A673 (cell line): Measurements from ENCODE around the gene ADAM12.

Source experiments
- EZH2 ChIP-seq: fragments of 200-600 bp; sonication (generic); IDR thresholded peaks from 2 replicates; pipeline ENCODE4 v1.6.1; 2017; ENCODE audit warnings: borderline replicate concordance, low read depth, mild to moderate bottlenecking, mixed read lengths, antibody characterized with exemption, low read length; ENCODE audit not compliant: poor library complexity, severe bottlenecking
- TF ChIP-seq, protein P1 (sequence below): fragments of 300-800, 200-600 bp; sonication (generic); conservative IDR thresholded peaks from 2 replicates; pipeline ENCODE4 v1.5.1; 2017; ENCODE audit warnings: low read depth, mild to moderate bottlenecking, antibody characterized with exemption, low read length, moderate library complexity, mixed read lengths

- TF ChIP-seq, protein P1, sequence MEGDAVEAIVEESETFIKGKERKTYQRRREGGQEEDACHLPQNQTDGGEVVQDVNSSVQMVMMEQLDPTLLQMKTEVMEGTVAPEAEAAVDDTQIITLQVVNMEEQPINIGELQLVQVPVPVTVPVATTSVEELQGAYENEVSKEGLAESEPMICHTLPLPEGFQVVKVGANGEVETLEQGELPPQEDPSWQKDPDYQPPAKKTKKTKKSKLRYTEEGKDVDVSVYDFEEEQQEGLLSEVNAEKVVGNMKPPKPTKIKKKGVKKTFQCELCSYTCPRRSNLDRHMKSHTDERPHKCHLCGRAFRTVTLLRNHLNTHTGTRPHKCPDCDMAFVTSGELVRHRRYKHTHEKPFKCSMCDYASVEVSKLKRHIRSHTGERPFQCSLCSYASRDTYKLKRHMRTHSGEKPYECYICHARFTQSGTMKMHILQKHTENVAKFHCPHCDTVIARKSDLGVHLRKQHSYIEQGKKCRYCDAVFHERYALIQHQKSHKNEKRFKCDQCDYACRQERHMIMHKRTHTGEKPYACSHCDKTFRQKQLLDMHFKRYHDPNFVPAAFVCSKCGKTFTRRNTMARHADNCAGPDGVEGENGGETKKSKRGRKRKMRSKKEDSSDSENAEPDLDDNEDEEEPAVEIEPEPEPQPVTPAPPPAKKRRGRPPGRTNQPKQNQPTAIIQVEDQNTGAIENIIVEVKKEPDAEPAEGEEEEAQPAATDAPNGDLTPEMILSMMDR, result no peak
- no peak for TF ChIP-seq EZH2
These were observed 76.1 kb downstream of the ADAM12 start for GRCh38 chr10:126312167-126312566.
